PC-9 (cell line): ENCODE results near the gene HTR3D. TPM values are rescaled to one million over a fixed set of nuclear protein-coding genes. Genes with fewer than 3 reads are reported as not detected.

ENCODE experiments used
- BruUV-seq: library from RNA; stranded (reverse); fragments of 400-500 nt; replicated peaks from 2 replicates; lab custom pipeline; 2021; lab: Mats Ljungman, UMichigan
- CTCF ChIA-PET: fragments of 300-600 bp; sonication (Branson Sonifier 250); formaldehyde crosslinking; loops from one replicate; lab custom pipeline; 2022; ENCODE audit warnings: antibody characterized with exemption; lab: Charles Lee
- POLR2A ChIA-PET: fragments of 300-600 bp; sonication (Branson Sonifier 250); formaldehyde crosslinking; loops from one replicate; lab custom pipeline; 2022; ENCODE audit warnings: antibody characterized with exemption; ENCODE audit not compliant: unreplicated experiment; lab: Charles Lee
- DNase-seq, 2 experiments: peaks; one replicate each; pipeline versions ENCODE4 v3.0.0 to v3.0.0-alpha.2; 2015 to 2022; ENCODE audit warnings: mixed read lengths in 1 of 2
- H2AFZ ChIP-seq: fragments of 200-600 bp; sonication (generic); 2 replicates; pipeline ENCODE4 v1.8.1; 2017; ENCODE audit warnings: antibody characterized with exemption
- H3F3A ChIP-seq: fragments of 200-600 bp; sonication (generic); 2 replicates; pipeline ENCODE4 v1.8.1; 2017; ENCODE audit warnings: antibody characterized with exemption, mild to moderate bottlenecking, low read depth; ENCODE audit not compliant: insufficient read depth
- H3K27ac ChIP-seq: fragments of 200-600 bp; sonication (generic); 2 replicates; pipeline ENCODE4 v1.6.1; 2016; ENCODE audit warnings: mixed run types
- H3K27me3 ChIP-seq: fragments of 200-600 bp; sonication (generic); 2 replicates; pipeline ENCODE4 v1.6.1; 2016; ENCODE audit warnings: low read depth, mixed run types; ENCODE audit not compliant: insufficient read depth
- H3K36me3 ChIP-seq: fragments of 200-600 bp; sonication (generic); 2 replicates; pipeline ENCODE4 v1.6.1; 2016; ENCODE audit warnings: low read depth, mixed run types
- H3K4me1 ChIP-seq: fragments of 200-600 bp; sonication (generic); replicated peaks from 2 replicates; pipeline ENCODE4 v1.6.1; 2016; ENCODE audit warnings: mixed run types; ENCODE audit not compliant: insufficient read depth
- H3K4me2 ChIP-seq: fragments of 200-600 bp; sonication (generic); 2 replicates; pipeline ENCODE4 v1.6.1; 2017; ENCODE audit warnings: mixed run types
- H3K4me3 ChIP-seq: fragments of 200-600 bp; sonication (generic); 2 replicates; pipeline ENCODE4 v1.6.1; 2016; ENCODE audit warnings: mixed run types
- H3K79me2 ChIP-seq: fragments of 200-600 bp; sonication (generic); 2 replicates; pipeline ENCODE4 v1.6.1; 2017; ENCODE audit warnings: low read depth, mixed run types
- H3K9me2 ChIP-seq: fragments of 200-600 bp; sonication (generic); 2 replicates; pipeline ENCODE4 v1.8.1; 2017; ENCODE audit warnings: mild to moderate bottlenecking; ENCODE audit not compliant: insufficient read depth
- H3K9me3 ChIP-seq: fragments of 200-600 bp; sonication (generic); 2 replicates; pipeline ENCODE4 v1.8.1; 2016; ENCODE audit warnings: low read depth; ENCODE audit not compliant: insufficient read depth
- H4K20me1 ChIP-seq: fragments of 200-600 bp; sonication (generic); 2 replicates; pipeline ENCODE4 v1.8.1; 2017; ENCODE audit not compliant: insufficient read depth
- EZH2 ChIP-seq: fragments of 200-600 bp; sonication (generic); IDR thresholded peaks from 2 replicates; pipeline ENCODE4 v1.8.0; 2017; ENCODE audit warnings: antibody characterized with exemption, low read depth
- intact Hi-C: fragments of 100-400 bp; cut with micrococcal nuclease; formaldehyde crosslinking; loops from one replicate; pipeline ENCODE4 v1.10.0; 2022; ENCODE audit not compliant: unreplicated experiment
- total RNA-seq: library from RNA; stranded (reverse); gene quantifications from 2 replicates; pipeline ENCODE4 v1.2.3, GENCODE V29; 2021
- TF ChIP-seq, protein P1 (sequence below): fragments of 200-600 bp; sonication (generic); conservative IDR thresholded peaks from 2 replicates; pipeline ENCODE4 v1.6.1; 2017; ENCODE audit warnings: mixed run types, antibody characterized with exemption, mild to moderate bottlenecking, moderate library complexity

The HTR3D gene
- total RNA-seq, 1 experiment from 2014 or later, result not detected

DNA sequence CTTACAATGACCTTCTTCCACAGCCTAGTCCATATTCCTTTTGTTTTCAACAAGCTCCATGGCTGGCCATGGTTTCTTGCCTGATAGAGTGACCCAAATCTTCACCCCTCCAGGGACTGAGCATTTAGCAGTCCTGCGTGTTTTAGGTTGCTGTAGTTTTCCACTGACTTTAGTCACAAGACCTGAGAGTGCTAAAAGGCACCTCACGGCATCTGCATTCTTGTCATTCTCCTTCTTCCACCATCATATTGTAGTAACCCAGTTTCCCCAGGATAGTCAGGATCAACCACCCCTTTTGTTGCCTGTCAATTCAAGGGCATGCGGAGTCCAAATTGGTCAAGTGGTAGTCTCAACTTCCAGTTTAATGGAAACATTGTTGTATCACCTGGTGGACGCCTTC is 42.1 kb downstream of the HTR3D start:
- H3K9me2 ChIP-seq, result no peaks in the 10 kb centered on the region
- TF ChIP-seq, protein P1, sequence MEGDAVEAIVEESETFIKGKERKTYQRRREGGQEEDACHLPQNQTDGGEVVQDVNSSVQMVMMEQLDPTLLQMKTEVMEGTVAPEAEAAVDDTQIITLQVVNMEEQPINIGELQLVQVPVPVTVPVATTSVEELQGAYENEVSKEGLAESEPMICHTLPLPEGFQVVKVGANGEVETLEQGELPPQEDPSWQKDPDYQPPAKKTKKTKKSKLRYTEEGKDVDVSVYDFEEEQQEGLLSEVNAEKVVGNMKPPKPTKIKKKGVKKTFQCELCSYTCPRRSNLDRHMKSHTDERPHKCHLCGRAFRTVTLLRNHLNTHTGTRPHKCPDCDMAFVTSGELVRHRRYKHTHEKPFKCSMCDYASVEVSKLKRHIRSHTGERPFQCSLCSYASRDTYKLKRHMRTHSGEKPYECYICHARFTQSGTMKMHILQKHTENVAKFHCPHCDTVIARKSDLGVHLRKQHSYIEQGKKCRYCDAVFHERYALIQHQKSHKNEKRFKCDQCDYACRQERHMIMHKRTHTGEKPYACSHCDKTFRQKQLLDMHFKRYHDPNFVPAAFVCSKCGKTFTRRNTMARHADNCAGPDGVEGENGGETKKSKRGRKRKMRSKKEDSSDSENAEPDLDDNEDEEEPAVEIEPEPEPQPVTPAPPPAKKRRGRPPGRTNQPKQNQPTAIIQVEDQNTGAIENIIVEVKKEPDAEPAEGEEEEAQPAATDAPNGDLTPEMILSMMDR, result no peak
- H4K20me1 ChIP-seq, result no peaks in the 10 kb centered on the region
- no peak overlapping the region for H2AFZ ChIP-seq
- ChIA-PET POLR2A (no interaction called here), CTCF (interaction anchor here (0.5 kb wide), 1 partner anchor 178 kb away, joined by 20 read pairs; no protein-coding TSS in a partner anchor)
- no peak overlapping the region for H3K4me3 ChIP-seq
- peaks cover 10% of the 10 kb centered on the region; the same call in 1 of the 2 replicates for H3K9me3 ChIP-seq
- H3K36me3 ChIP-seq, result no peaks in the 10 kb centered on the region
- no peaks in the 10 kb centered on the region for H3K79me2 ChIP-seq
- no peak overlapping the region for H3K4me2 ChIP-seq
- H3K27ac ChIP-seq, result no peak overlapping the region
- DNase-seq, result no peak
- no peaks in the 10 kb centered on the region for H3K4me1 ChIP-seq
- BruUV-seq, result no TSS peak
- intact Hi-C loops, result no loop called here
- no peaks in the 10 kb centered on the region for H3F3A ChIP-seq
- peaks cover 13% of the 10 kb centered on the region; the same call in 1 of the 2 replicates for H3K27me3 ChIP-seq

DNA sequence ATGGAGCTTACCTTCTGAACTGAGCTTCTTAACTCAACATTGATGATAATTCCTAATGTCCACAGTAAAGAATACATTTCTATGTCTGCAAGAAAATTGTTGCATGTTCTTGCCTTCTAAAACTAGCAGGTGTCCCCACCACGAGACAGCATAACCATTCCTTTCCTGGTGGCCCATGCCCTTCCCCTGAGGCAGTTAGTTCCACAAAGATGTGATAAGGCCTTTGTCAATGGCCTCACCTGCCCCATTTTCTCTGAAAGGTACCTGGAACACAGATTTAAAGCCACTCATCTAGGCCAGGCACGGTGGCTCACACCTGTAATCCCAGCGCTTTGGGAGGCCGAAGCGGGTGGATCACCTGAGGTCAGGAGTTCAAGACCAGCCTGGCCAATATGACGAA is 44.4 kb downstream of the HTR3D start:
- H3K4me1 ChIP-seq, result no peaks in the 10 kb centered on the region; the same call in 1 of the 2 replicates
- peaks cover 6% of the 10 kb centered on the region; the same call in 1 of the 2 replicates for H3F3A ChIP-seq
- intact Hi-C loops, result no loop called here
- H3K79me2 ChIP-seq, result no peaks in the 10 kb centered on the region
- no peaks in the 10 kb centered on the region for H3K9me2 ChIP-seq
- no peak overlapping the region for H3K4me2 ChIP-seq
- no peak for TF ChIP-seq EZH2
- TF ChIP-seq, protein P1, result no peak
- no peak overlapping the region for H3K4me3 ChIP-seq
- ChIA-PET CTCF (no interaction called here), POLR2A (no interaction called here)
- BruUV-seq, result no TSS peak
- peaks cover 13% of the 10 kb centered on the region; the same call in 1 of the 2 replicates for H3K27me3 ChIP-seq
- DNase-seq, result no peak
- H3K9me3 ChIP-seq, result peaks cover 5% of the 10 kb centered on the region; the same call in 1 of the 2 replicates
- H4K20me1 ChIP-seq, result no peaks in the 10 kb centered on the region
- H2AFZ ChIP-seq, result no peak overlapping the region
- H3K36me3 ChIP-seq, result no peaks in the 10 kb centered on the region
- no peak overlapping the region for H3K27ac ChIP-seq

DNA sequence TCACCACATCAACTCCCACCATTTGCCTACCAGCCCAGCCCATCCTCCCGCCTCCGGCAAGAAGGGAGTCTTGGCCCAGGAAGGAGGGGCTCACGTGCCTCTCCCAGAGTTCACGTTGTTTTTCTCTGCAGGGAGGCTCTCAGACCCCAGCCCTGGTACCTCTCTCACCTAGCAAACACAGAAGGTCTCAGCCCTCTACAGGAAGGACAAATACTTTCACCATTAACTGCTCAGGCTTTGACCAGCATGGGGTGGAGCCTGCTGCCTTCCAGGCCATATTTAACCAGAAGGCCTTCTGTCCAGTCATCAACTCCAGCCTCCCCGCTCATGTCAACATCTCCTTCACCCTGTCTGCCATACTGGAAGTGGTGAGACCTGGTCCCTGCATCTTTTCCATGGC is 46.3 kb downstream of the HTR3D start:
- H3F3A ChIP-seq, result peaks cover 6% of the 10 kb centered on the region; the same call in 1 of the 2 replicates
- no peak overlapping the region for H3K4me2 ChIP-seq
- H3K9me3 ChIP-seq, result no peaks in the 10 kb centered on the region; the same call in 1 of the 2 replicates
- H3K4me1 ChIP-seq, result no peaks in the 10 kb centered on the region; the same call in 1 of the 2 replicates
- BruUV-seq, result no TSS peak
- no peak overlapping the region; the same call in 1 of the 2 replicates for H2AFZ ChIP-seq
- no peak overlapping the region for H3K27ac ChIP-seq
- DNase-seq, result no peak
- H3K9me2 ChIP-seq, result no peaks in the 10 kb centered on the region
- intact Hi-C loops, result no loop called here
- H3K4me3 ChIP-seq, result no peak overlapping the region
- no peaks in the 10 kb centered on the region for H4K20me1 ChIP-seq
- peaks cover 12% of the 10 kb centered on the region; the same call in 1 of the 2 replicates for H3K27me3 ChIP-seq
- H3K79me2 ChIP-seq, result no peaks in the 10 kb centered on the region
- TF ChIP-seq, protein P1, result no peak
- TF ChIP-seq EZH2, result no peak
- no peaks in the 10 kb centered on the region for H3K36me3 ChIP-seq
- CTCF ChIA-PET, result no interaction called here
- POLR2A ChIA-PET, result no interaction called here
